ENCODE results near the gene PGBD1. TPM values are rescaled to one million over a fixed set of nuclear protein-coding genes. Genes with fewer than 3 reads are reported as not detected.

The PGBD1 gene
- polyA plus RNA-seq, 1 of the 3 experiments (the other 2 are of a cell fraction) = 2.5 TPM

GRCh38 chr6:28266962-28267694 is 14.2 kb upstream of the PGBD1 start, which contains the start of gene ZSCAN26:
Gene ZSCAN26 (plus strand): TSS chr6:28267143. CDS start chr6:28271920, 4,777 bp downstream.
- Histone ChIP-seq H3K27me3 (ENCODE audit: insufficient read depth) (no peaks in the 10 kb centered on the region), H3K27ac (ENCODE audit: low read depth in 2 of 2, low read length in 1 of 2) (peak within 1 kb of the TSS; percentile 71 to 96), H3K9ac (peak within 1 kb of the TSS; percentile 83), H4K20me1 (ENCODE audit: insufficient read depth) (no peaks in the 10 kb centered on the region), H3K4me1 (ENCODE audit: control insufficient read depth in 1 of 2, insufficient read depth in 2 of 2, low read depth in 1 of 2, low read length in 1 of 2) (peaks cover 0 to 10% of the 10 kb centered on the region in 2 experiments; a peak in 3 of 4 replicates), H3K36me3 (replicated peaks in 1 of 2; ENCODE audit: control insufficient read depth in 1 of 2, insufficient read depth in 2 of 2, low read length in 1 of 2) (peaks cover under 1 to 5% of the 10 kb centered on the region in 2 experiments), H3K9me3 (no peaks in the 10 kb centered on the region), H3K4me3 (ENCODE audit: low read depth in 2 of 2, low read length in 1 of 2) (peak within 1 kb of the TSS; percentile 76 to 85), H3F3A (replicated peaks; ENCODE audit: insufficient read depth) (peaks cover 25% of the 10 kb centered on the region), H3K79me2 (ENCODE audit: insufficient read depth) (peaks cover 43% of the 10 kb centered on the region), H3K9me2 (no peaks in the 10 kb centered on the region), H3K4me2 (peak within 1 kb of the TSS; percentile 83), H2AFZ (ENCODE audit: low read depth) (peak within 1 kb of the TSS; percentile 94)
- WGBS (ENCODE audit: low lambda C conversion rate) = 0% methylated on average over 25 of the region's 32 CpGs
- ChIA-PET CTCF (interaction anchor here (0.6 to 3.8 kb wide), 6 partner anchors 14 to 132 kb away, joined by 3 to 29 read pairs (median 3); partner anchors contain the start of genes PGBD1 and ZKSCAN4), POLR2A (interaction anchor here (0.7 to 2.7 kb wide), 11 partner anchors 13 to 132 kb away, joined by 3 to 29 read pairs (median 5); partner anchors contain the start of genes PGBD1, ZKSCAN3, ZKSCAN4 and ZKSCAN8)
- DNase-seq = peak; percentile 85
- TF ChIP-seq EZH2phosphoT487 (IDR thresholded peaks at IDR 0.05; ENCODE audit: borderline replicate concordance, low read depth) = no peak
- TF ChIP-seq TEAD4 (IDR thresholded peaks at IDR 0.05; ENCODE audit: borderline replicate concordance, insufficient read depth) = no peak
- no peak; the same call in 1 of the 2 replicates for TF ChIP-seq NFIC (IDR thresholded peaks at IDR 0.05; ENCODE audit: borderline replicate concordance)
- no peak for TF ChIP-seq SMC3 (IDR thresholded peaks at IDR 0.05; ENCODE audit: low read depth, low read length)
- TF ChIP-seq USF1 (IDR thresholded peaks at IDR 0.05; ENCODE audit: borderline replicate concordance, low read depth) = no peak
- peak; percentile 61 for TF ChIP-seq GABPA (IDR thresholded peaks at IDR 0.05; ENCODE audit: low read depth)
- TF ChIP-seq MAX (IDR thresholded peaks at IDR 0.05; ENCODE audit: low read depth) = peak; percentile 86
- no peak for TF ChIP-seq MEF2A (IDR thresholded peaks at IDR 0.05; ENCODE audit: borderline replicate concordance, low read depth)
- 0 out of 2 replicates have a peak, but pooled peaks have one; percentile 42 for TF ChIP-seq ELF1 (IDR thresholded peaks at IDR 0.05)
- no peak for TF ChIP-seq CHD2 (IDR thresholded peaks at IDR 0.05; ENCODE audit: low read length, partially characterized antibody)
- no peak for TF ChIP-seq CTCF (IDR thresholded peaks at IDR 0.05)
- no peak for TF ChIP-seq NRF1 (IDR thresholded peaks at IDR 0.05; ENCODE audit: low read depth, low read length)
- peak; percentile 87 for TF ChIP-seq POLR2AphosphoS5 (IDR thresholded peaks at IDR 0.05; ENCODE audit: low read depth, low read length)
- no peak for TF ChIP-seq JUND (IDR thresholded peaks at IDR 0.05)
- TF ChIP-seq YY1 (IDR thresholded peaks at IDR 0.05; ENCODE audit: low read depth) = peak; percentile 81
- no peak for TF ChIP-seq RCOR1 (IDR thresholded peaks at IDR 0.05; ENCODE audit: low read length)
- no peak for TF ChIP-seq EP300 (IDR thresholded peaks at IDR 0.05; ENCODE audit: borderline replicate concordance in 1 of 2, low read depth in 1 of 2, low read length in 1 of 2)
- TF ChIP-seq REST (IDR thresholded peaks at IDR 0.05; ENCODE audit: low read depth, low read length) = peak; percentile 28; the same call in 1 of the 2 replicates
- peak; percentile 68 for TF ChIP-seq MXI1 (IDR thresholded peaks at IDR 0.05; ENCODE audit: low read depth, low read length)
- TF ChIP-seq FOSL2 (IDR thresholded peaks at IDR 0.05; ENCODE audit: borderline replicate concordance, low read depth) = no peak
- TF ChIP-seq SIN3A (IDR thresholded peaks at IDR 0.05; ENCODE audit: borderline replicate concordance, low read depth, low read length) = 0 out of 2 replicates have a peak, but pooled peaks have one; percentile 57
- TF ChIP-seq TAF1 (IDR thresholded peaks at IDR 0.05; ENCODE audit: borderline replicate concordance, low read depth, low read length) = peak; percentile 94
- TF ChIP-seq USF2 (IDR thresholded peaks at IDR 0.05; ENCODE audit: borderline replicate concordance, low read depth, low read length) = no peak
